Measurements from ENCODE around the gene RIPOR3. TPM values are rescaled to one million over a fixed set of nuclear protein-coding genes. Genes with fewer than 3 reads are reported as not detected.
"Not testable (repeated sequence)": the region's sequence is repeated elsewhere in the genome, so short reads cannot be mapped to it uniquely, and the experiment has no call there.

Gene RIPOR3
- polyA plus RNA-seq, 4 donors = 6.2 to 7.1 (median 6.6) TPM

DNA sequence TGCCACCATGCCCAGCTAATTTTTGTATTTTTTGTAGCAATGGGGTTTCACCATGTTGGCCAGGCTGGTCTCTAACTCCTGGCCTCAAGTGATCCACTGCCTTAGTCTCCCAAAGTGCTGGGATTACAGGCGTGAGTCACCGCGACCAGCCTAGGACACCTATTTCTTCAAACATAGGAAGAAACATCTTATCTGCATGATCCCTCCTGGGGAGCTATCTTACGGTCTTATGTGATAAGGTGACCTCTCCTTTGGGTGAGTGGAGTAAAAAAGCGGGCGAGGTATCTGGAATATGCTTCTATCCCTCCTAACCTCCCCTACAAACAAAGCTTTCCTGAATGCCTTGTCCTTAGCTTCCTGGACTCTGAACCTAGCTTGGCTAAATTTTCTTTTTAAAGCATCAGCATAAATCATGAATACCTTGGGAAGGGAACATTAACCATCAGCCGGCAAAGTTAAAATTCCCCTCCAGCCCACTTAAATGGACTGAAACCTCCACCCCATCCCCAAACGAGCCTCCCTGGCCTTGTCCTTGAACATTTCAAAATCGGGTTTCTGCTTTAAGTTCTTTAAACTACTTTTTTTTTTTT lies 24.5 kb downstream of the RIPOR3 start:
- no peak for DNase-seq (ENCODE audit: low read depth in 4 of 4, low spot score in 3 of 4)

DNA sequence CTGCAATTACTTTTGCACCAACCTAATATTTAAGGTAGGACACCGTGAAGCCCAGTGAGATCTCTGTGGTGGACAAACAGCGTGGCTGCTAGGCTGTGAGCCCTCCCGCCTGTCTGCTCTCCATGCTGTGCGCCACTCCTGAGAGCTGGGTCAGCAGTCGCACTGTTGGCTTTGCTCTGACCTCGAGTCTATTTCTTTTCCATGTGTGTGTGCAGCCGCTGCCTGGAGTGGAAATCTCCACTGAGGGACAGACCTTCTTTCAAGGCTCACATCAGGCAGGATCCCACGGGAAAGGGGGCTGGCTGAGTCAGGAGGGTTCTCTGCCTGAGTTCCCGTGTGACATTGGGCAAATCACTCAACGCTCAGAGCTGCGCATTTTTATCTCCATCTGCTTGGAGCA lies 27.1 kb downstream of the RIPOR3 start:
- DNase-seq (ENCODE audit: low read depth in 4 of 4, low spot score in 3 of 4) = no peak

DNA sequence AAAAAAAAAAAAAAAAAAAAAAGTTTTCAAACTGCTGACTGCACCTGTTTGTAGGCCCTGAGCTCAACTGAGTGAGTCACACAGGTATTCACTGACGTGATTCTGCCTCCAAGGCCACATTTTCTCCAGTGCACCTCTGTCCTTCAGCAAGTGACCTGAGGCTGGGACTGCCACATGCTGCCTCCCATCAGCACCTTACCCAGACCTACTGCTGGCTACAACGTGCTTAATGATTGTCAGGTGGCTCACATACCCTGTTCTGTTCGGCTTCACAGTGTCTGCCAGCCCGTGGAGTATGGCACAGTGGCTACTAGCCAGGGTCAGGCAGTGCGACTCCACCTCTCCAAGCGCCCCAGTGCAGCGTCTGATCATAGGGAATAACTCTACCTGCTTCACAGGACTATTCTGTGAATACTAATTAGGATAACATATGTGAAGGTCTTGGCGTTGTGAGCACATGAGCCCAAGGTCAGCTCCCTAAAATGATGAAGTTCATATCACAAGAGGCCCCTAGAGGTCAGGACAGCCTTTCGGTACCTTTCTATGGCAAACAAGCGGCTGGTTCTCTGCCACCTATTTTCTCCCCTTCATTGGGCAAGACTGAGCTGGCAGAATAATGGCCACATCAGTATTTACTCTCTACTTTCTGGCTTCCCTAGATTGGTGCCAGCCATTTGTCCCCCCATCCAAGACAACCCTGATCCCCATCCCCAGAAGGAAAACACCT lies 28.1 kb downstream of the RIPOR3 start:
- DNase-seq (ENCODE audit: low read depth in 4 of 4, low spot score in 3 of 4) = no peak

DNA sequence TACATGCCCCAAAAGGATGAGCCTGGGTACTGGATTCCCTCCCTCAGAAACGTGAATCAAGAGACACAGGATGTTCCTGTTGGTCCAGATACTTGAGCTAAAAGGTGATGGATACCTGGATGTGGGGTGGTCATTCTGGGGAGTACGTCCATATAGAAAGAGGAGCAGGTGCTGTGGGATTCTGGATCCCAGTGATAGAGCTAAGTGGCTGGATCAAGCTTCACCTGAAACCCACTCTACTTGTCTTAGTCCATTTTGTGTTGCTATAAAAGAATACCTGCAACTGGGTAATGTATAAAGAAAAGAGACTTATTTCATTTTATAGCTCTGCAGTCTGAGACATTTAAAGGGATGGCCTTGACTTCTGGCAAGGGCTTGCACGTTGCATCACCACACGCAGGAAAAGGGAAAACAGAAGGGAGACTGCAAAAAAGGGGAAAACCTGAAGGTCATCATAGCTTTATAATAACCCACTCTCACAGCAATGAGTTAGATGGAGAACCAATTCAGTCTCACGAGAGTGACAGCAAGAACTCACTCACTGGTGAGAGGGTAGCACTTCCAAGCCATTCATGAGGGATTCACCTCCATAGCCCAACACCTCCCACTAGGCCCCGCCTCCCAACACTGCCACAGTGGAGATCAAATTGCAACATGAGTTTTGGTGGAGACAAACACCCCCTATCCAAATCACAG lies 31.2 kb downstream of the RIPOR3 start:
- DNase-seq (ENCODE audit: low read depth in 4 of 4, low spot score in 3 of 4) = no peak

DNA sequence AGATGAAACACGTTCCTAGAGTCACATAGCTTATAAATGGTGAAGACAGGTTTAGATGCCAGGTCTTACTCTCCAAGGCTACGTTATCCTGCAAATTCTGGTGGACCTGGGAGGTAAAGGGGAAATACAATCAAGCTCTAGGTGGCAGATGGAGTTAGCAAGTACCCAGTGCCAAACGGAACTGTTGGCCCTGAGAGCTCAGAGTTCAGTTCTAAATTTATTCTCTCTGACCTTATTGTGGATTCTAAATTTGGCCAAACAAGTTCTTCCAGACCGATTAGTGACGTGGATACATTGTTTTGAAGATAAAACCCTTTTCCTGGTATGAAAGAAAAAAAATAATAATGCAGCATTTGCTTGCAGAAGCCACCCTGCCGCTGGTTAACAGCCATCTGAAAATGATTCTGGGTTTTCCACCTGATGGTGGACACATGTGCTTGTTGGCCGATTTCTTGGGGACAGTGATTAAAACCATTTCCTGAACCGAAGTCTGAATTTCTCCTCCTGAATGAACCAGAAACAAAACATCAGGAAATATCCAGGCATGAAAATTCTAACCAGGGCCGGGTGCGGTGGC lies 32.5 kb downstream of the RIPOR3 start:
- no peak for DNase-seq (ENCODE audit: low read depth in 4 of 4, low spot score in 3 of 4)

DNA sequence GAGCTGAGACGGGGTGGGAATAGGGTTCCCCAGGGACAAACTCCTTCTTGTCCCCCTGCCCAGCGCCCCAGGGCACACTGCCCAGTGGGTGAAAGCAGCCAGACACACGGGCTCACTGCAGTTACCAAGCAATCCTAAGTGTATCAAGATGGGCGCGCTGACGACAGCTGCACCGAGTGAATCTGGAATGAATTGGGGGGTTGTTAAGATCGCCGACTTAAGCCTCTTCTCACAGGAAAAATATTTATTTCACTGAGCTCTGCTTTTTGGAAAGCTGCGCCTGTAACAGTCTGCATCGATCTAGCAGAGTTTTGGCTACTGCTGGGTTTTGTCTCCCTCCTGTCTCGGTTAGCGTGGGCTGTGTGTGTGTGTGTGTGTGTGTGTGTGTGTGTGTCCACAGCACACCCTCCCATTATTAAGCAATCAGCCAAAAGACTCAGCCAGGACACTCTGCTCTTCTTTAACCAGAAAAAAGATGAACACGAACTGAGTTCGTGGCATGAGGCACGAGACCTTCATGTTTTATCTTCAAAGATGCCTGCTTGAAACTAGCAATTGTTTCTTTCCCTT lies 35.9 kb downstream of the RIPOR3 start:
- no peak for DNase-seq (ENCODE audit: low read depth in 4 of 4, low spot score in 3 of 4)

DNA sequence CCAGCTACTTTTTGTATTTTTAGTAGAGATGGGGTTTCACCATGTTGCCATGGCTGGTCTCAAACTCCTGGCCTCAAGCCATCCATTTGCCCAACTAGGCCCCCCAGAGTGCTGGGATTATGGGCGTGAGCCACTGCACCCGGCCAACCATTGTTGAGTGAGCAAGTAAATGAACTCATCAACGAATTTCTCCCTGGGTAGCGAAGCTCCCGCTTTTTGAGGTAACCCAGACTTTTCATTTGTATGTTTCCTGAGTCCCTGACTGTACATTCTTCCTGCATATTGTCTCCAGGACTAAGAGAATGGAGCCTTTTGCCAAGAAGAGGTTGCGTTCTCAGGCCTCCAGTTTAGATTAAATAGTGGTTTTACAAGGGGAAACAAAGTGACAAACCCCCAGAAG lies 36.4 kb downstream of the RIPOR3 start:
- no peak for DNase-seq (ENCODE audit: low read depth in 4 of 4, low spot score in 3 of 4)

DNA sequence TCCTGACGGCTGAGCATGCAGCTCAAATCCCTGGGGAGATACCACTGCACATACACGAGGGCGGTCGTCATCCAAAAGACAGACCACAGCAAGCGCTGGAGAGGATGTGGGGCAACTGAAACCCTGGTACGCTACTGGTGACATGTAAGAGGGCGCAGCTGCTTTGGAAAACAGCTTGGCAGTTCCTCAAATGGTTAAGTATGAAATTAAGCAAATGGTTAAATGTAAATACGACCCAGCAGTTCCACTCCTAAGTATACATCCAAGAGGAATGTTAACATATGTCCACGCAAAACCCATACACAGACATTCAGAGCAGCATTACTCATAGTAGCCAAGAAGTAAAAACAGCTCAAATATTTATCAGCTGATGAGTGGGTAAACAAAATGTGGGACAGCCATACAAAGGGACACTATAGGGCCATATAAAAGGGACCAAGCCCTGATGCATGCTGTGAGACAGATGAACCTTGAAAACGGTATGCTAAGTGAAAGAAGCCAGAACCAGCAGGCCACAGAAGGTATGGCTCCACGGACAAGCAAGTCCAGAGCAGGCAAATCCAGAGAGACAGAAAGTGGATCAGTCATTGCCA lies 38.5 kb downstream of the RIPOR3 start:
- DNase-seq (ENCODE audit: low read depth in 4 of 4, low spot score in 3 of 4) = no peak

DNA sequence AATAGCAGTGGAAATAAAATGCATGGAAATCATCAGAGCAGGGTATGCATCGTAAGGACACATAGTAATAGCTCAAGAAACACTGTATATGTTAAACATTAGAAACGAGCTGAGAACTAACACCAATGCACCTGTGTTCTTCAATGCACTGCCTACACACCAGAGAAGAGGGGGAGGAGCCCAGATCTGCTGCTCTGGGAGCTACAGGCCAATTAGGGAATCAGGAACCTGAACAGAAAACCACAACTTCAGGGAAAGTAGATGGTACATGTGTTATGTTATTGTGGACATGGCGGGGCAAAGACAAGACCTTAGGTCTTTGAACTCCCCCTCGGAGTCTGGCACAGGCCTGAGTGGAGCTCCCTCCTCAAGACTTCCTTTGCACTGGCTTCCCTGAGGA lies 39.7 kb downstream of the RIPOR3 start:
- no peak for DNase-seq (ENCODE audit: low read depth in 4 of 4, low spot score in 3 of 4)

DNA sequence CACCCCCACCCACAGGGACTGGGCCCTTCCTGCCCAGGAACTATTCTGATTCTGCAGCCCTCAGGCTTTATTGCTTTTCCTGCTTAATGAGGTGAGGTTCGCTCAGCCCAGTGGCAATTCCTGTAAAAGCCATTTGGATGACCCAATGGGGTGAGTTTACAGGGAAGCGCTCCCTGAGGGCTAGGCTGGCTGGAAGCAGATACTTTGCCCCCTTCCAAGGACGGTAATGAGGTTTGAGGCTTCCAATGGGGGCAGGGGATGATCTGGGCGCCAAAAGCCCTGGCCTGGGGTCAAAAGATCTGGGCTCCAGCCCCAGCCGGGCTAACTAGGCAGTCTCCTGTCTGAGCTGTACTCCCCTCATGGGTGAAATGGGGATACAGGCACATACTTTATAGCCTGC lies 41.8 kb downstream of the RIPOR3 start:
- DNase-seq (ENCODE audit: low read depth in 4 of 4, low spot score in 3 of 4) = no peak

DNA sequence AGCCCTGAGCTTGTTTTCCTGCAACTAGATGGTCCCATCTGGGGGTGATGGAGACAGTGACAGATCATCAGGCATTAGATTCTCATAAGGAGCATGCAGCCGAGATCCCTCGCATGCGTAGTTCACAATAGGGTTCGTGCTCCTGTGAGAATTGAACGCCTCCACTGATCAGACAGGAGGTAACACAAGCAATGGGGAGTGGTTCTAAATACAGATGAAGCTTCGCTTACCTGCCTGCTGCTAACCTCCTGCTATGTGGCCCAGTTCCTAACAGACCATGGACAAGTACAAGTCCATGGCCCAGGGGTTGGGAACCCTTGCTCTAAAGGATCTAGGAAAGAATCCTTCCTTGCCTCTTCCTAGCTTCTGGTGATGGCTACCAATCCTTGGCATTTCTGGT lies 42.7 kb downstream of the RIPOR3 start:
- DNase-seq (ENCODE audit: low read depth in 4 of 4, low spot score in 3 of 4) = no peak

DNA sequence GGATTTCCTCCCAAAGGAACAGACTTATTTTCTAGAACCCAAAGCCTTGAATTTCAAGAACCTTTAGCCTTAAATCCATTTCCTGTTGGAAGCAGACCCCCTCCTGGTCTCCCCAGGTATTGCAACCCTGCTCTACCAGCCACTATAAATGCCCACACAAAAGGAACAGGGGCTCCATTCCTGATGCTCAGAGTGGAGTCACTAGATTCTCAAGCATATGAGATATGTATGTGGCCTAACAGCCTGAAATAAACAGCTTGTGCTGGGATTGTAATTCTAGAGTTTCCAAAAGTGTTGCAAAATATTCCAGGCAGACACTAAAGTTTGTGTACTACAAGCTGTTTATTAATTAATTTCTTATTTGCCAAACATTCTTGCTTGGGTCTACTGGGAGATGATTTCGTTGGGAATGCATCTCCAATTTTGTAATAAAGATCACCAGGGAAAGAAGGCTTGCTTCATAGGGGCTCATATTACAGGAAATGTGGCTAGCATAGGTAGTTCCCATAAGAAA lies 44.8 kb downstream of the RIPOR3 start:
- no peak for DNase-seq (ENCODE audit: low read depth in 4 of 4, low spot score in 3 of 4)

DNA sequence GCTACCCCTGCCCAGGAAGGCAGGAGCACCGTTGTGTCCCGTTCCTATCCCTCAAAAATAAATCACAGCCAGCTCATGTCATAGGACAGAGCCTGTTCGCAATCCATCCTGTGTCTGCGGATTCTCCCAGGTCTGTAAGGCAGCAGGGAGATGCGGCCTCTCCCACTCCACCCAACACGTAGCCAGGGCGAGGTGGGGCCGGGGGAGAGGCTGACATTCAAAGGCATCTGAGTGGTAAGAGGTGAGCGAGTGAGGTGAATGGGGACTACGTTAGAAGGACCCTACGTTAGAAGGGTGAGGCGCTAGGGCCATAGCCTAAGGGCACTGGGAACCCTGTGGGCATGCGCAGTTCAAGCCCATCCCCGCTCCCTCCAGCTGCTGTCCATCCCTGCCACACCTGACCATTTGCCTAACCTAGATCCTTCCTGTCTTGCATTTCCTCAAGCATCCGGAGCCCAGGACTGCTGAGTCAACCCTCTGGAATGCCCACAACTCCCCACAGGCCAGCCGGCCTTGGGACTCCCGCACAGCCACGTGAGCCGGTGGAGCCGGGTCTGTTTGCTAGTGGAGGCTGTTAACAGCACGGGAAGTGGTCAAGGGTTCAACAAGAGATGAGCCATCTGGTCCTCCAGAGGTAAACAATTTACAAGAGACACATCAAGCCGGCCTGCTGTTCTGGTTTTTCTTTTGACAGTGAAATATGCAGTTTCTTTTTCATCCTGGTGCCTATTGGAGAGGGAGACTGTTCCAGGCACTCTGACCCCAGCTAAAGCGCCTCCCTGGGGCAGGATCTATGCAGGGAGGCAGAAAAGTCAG lies 45.9 kb downstream of the RIPOR3 start:
- peak in 2 of 4 donors; percentile 68 to 85 for DNase-seq (ENCODE audit: low read depth in 4 of 4, low spot score in 3 of 4)

DNA sequence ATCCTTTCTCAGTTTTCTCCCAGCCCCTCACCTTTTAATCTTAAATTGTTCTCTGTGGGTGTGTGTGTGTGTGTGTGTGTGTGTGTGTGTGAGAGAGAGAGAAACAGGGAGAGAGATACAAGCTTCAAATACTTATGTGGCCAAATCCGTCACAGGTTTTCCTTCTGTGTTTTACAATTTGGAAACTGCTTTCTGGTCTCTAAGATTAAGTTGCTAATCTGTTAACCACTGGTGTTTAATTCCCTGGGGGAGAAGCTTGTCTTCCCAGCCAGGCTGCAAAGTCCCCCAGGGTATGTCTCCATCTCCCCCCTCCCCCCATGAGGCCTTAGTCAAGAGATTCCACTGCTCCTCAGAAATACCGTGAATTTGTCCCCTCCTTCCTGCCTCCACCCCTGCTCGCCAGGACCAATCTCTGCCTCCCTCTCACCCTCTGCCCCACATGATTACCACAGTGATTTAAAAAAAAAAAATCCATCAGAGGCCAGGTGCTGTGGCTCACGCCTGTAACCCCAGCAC lies 49.0 kb downstream of the RIPOR3 start:
- no peak for DNase-seq (ENCODE audit: low read depth in 4 of 4, low spot score in 3 of 4)

DNA sequence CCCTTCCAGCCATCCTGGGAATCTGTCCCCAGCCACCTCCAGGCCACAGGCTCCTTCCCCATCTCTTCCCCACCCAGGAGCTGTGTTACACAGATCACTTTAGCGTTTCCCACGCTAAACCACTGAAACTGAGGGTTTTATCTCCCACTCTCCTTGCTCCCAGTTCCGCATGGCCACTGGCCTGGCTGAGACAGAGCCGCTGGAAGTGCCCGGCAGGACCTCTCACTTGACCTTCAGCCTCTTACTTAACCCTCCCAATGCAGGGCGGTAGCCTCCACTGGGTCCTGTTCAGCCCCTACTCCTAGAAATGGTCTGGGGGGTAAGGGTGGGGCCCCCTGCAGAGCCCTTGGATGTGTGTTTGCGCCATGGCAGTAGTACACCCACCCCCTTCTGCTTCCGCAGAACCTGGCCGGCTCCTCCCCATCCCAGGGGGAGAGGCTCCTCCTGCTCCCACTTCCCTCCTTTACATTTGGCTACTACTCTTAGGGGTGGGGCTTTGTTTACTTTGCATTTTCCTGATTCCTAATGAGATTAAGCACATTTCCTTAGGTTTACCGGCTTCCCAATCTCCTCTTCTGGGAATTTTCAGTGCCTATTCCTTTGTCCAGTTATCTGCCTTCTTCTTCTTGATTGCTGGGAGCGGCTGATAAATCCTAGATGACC lies 49.6 kb downstream of the RIPOR3 start:
- DNase-seq (ENCODE audit: low read depth in 4 of 4, low spot score in 3 of 4) = not testable (repeated sequence)

DNA sequence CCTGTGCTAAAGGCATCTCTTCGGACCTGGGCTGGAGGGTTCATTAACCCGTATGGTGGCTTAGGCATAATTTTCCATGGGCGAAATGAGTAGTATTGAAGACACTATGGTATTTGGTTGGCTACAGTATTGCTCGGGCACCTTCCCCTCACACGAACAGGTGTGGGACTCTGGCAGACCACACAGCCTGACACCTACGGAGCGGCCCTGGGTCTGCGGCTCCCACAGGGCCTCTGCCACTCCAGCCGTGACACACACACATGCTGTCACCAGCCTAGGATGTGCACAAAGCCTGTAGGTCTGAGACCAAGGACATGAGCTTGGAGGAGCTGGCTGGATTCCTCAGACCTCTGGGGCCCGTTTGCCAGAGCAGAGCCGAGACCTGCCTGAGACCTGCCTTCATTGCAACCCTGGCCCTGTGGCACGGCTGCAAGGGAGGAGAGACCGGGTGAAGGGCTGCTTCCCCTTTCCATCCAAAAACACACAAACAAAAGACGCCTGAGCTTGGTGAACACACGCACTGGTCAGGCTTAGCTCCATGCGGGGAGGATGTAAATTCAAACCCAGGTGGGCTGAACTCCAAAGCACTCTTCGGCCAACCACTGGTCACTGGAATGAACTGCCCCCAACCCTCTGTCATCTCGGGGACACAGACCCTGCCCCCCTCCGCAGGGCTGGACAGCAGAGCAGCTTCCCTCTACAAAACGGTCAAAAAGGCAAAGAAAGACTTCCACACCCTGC lies 51.2 kb downstream of the RIPOR3 start:
- not testable (repeated sequence) for DNase-seq (ENCODE audit: low read depth in 4 of 4, low spot score in 3 of 4)

DNA sequence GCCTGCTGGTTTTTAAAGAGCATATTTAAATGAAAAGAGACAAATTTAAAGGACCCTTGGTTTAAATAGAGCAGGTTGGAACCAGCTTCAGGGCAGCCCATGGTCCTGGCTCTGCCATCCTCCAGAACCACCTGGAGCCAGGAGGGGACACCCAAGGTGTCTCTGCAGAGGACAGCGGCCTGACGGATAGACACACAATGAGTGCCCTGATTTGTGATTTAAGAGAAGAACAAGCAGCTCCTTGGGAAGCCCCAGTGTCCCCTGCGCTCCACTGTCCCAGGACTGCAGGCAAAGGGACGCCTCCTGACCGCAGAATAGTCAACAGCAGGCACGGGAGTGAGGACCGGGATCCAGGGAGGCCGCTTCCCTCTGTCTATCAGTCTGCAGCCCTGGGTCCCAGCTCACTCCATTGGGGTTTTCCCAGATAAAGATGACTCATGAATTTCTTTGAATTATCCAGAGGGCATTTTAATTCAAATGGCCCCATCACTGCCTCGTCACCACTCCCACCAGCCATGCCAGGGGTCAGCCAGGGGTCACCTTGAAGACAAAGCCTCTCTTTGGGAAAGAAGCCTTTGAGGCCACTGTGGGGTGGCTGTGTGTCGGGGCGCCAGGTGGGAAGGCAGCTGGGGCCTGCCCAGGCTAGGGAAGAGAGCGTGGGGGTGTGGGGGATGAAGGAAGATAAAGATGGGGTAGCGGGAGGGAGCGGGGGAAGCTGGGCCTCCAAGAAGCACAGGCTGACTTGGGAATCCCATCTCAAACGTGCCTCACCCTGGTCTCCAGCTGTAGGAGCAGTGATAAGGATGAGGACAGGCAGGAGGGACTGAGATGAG lies 53.1 kb downstream of the RIPOR3 start:
- not testable (repeated sequence) for DNase-seq (ENCODE audit: low read depth in 4 of 4, low spot score in 3 of 4)
